K562 (cell line): Measurements from ENCODE around the gene ZNF439.

Source experiments
- GABPA ChIP-seq: fragments of 200-800 bp; sonication (Bioruptor generic); conservative IDR thresholded peaks from 2 replicates; pipeline ENCODE4 v1.6.1; 2016; ENCODE audit warnings: low read depth, missing genetic modification characterization, missing compliant biosample characterization
- PATZ1 ChIP-seq: fragments of 250-450 bp; sonication (Bioruptor Pico); IDR thresholded peaks from 2 replicates; pipeline ENCODE4 v1.5.0; 2020; ENCODE audit warnings: mild to moderate bottlenecking, borderline replicate concordance

- no peak for TF ChIP-seq PATZ1 (CRISPR knock-in tag)
- no peak for TF ChIP-seq GABPA
Measured at GRCh38 chr19:11848200-11848593, 329 bp upstream of the ZNF439 start.
